NCI-H2227 treated with DMSO at 0.1 percent for 48 hours (cell line): ENCODE measurements around the gene KIAA2012.
A peak's percentile ranks its signal among the peaks of the same experiment; 100 is the strongest.
"Not testable (repeated sequence)": the region's sequence is repeated elsewhere in the genome, so short reads cannot be mapped to it uniquely, and the experiment has no call there.

ENCODE experiments used
- DNase-seq: peaks from one replicate; lab custom pipeline; 2025; lab: John Stamatoyannopoulos, UW

KIAA2012 gene

DNA sequence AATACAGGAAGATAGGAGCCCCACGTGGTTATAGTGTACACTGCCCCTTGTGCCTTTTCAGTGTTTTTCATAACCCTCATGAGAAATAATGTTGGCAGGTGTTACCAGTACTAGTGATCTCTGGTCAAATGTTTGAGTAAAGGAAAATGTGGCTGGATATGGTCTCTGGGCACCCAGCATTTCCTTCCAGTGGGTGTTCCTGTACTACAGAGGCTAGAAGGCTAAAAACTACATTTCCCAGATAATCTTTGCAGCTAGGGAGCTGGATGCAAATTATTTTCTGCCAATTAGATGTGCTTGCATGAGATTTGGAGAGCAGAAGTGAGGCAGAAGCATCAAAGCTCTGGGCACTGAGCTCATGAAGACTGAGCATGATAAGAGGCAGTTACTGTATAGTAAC lies 45.1 kb downstream of the KIAA2012 start:
- DNase-seq = no peak

- DNase-seq = no peak
Measured at GRCh38 chr2:202120828-202121227, 47.8 kb downstream of the KIAA2012 start.

- DNase-seq = no peak
Measured at GRCh38 chr2:202121532-202122162, 48.6 kb downstream of the KIAA2012 start.

DNA sequence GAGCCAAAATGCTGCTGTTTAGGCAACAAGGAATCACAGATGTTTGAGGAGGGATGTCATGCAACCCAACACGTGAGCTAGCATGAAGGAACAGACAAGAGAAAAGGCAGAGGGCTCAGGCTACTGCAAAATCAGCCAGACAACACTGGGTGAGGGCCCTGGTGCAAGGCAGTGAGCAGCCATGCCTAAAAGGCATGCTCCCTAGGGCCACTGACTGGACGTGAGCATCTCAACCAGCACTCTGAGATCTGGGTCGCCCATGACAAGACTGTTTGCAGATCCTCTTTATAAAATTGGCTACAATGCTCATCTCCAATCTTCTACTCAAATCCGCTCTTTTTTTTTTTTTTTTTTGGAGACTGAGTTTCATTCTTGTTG lies 49.1 kb downstream of the KIAA2012 start:
- no peak for DNase-seq

GRCh38 chr2:202122980-202123720 lies 50.1 kb downstream of the KIAA2012 start:
- DNase-seq = peak; percentile 77

- DNase-seq = no peak
Measured at GRCh38 chr2:202124286-202124685, 51.2 kb downstream of the KIAA2012 start.

GRCh38 chr2:202127687-202128331 lies 54.8 kb downstream of the KIAA2012 start:
- DNase-seq = no peak

- DNase-seq = no peak
Measured at GRCh38 chr2:202129841-202130240, 56.8 kb downstream of the KIAA2012 start.

DNA sequence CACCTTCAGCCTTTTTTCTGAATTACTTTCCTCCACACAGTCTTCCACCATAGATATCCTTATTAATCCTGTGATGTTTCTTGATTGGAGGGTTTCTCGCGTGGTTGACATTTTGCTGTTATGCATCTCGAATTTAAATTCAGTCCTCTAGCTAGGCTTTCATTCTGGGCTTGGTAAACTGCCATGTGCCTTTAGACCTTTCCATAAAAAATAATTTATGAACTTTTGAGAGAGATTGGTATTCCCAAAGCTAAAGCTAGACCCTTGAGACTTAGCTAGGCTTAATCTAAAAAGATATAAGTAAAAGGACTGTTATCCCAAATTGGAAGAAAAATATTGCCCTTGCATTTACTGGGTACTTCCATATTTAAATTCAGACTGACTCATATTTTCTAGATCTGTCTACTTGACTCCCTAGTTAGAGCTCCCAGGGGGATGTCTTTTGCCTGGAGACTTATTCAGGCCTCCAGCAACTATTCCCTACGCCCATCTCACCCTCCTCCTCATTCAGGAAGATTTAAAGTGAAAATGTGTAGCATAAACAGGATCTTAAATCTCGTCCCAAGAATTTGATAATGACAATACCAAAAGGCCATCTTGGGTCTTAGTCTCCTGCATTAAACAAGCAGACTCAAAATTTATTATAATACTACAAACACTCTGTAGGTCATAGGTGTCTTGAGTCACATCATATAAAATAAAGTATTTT lies 60.3 kb downstream of the KIAA2012 start:
- DNase-seq = no peak

- no peak for DNase-seq
Measured at GRCh38 chr2:202133909-202134265, 60.8 kb downstream of the KIAA2012 start.

- DNase-seq = no peak
Measured at GRCh38 chr2:202135091-202135874, 62.2 kb downstream of the KIAA2012 start.

GRCh38 chr2:202136039-202136438 lies 63.0 kb downstream of the KIAA2012 start:
- not testable (repeated sequence) for DNase-seq

- no peak for DNase-seq
Measured at GRCh38 chr2:202136526-202136925, 63.5 kb downstream of the KIAA2012 start.

GRCh38 chr2:202140522-202141252 lies 67.6 kb downstream of the KIAA2012 start:
- DNase-seq = no peak

DNA sequence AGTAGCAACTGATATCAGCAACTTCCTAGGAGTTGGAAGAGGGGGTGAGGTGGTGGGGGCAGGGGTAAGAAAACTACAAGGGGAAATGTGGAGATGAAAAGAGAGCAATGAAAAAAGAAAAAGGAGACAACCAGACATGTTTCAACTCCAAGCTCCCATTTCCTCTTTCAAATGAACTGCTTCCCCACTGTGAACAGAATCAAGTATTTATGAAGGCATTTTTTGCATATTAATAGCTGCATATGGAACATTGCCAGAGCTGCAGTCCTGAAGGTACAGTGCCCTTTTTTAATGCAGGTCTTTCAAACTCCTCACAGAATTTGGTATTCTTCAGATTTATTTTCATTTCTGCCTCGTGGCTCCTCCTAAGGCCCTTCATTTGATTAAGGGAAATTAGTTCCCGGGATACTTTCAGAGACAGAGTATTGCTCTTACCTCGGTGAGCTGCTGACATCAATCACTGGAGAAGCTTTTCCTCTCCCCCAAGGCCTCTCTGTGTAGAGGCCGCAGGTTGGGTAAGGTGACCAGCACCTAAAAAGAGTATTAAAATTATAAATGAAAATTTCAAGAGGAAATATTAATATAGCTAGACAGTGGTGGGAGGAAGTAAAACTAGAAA lies 68.4 kb downstream of the KIAA2012 start:
- DNase-seq = no peak

DNA sequence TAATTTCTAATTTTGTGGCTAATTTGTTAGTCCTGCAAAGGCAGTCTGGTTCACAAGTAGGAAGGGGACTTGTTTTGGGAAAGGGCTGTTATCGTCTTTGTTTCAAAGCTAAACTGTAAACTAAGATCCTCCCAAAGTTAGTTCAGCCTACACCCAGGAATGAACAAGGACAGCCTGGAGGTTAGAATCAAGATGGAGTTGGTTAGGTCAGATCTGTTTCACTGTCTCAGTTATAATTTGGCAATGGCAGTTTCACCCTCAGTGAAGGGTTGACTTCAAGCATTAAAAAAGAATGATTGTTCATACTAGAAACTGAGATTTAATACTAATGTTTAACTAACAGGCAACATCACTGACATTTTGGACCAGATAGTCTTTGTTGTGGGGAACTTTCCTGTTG lies 69.5 kb downstream of the KIAA2012 start:
- no peak for DNase-seq

DNA sequence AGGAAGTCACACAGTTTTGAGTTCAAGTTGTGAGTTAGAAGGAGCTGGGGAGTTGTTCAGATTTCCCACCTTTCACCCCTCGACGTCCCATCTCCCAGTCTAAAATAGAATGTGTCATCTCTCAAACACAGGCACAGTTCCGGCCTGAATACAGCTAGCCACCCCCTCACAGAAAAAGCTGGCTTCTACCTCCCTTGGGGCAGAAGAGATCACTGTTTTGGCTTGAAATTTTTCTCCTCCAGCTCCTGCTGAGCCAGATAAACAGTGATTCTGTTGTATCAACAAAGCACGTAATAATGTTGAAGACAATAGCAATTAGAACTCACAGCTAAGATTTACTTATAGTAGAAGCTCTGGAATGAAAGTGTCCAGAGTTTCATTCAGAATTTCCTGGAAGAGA lies 74.7 kb downstream of the KIAA2012 start:
- no peak for DNase-seq

GRCh38 chr2:202148515-202149154 lies 75.6 kb downstream of the KIAA2012 start:
- no peak for DNase-seq

GRCh38 chr2:202149155-202149762 lies 76.2 kb downstream of the KIAA2012 start:
- DNase-seq = peak; percentile 60

DNA sequence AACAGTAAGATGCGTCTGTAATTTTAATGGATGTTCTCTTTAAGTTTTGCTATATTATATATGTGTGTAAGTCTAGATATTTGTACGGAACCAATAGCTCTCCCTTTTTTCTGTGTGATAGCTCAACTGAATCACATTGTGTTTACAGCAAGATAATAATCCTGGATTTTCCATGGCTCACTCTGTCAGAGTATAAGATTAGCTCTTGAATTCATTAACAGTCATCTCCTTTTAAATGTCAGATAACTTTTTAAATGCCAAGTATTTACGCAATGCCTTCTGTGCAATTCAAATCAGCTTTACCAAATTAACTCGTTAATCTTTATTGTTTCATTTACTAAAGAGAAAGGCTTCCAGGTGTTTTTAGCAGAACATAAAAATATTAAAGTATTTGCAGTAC lies 76.9 kb downstream of the KIAA2012 start:
- DNase-seq = no peak
